H9 (cell line): ENCODE data around the gene COPS4. TPM values are rescaled to one million over a fixed set of nuclear protein-coding genes. Genes with fewer than 3 reads are reported as not detected.
"Not testable (repeated sequence)": the region's sequence is repeated elsewhere in the genome, so short reads cannot be mapped to it uniquely, and the experiment has no call there.

ENCODE experiments used
- DNase-seq: peaks from one replicate; pipeline ENCODE4 v3.0.0-alpha.2; 2017
- H2AFZ ChIP-seq: one replicate; pipeline ENCODE4 v1.6.1; 2013; ENCODE audit warnings: mild to moderate bottlenecking, low read length, control low read depth, moderate library complexity
- H2AK5ac ChIP-seq: 2 replicates; pipeline ENCODE4 v1.6.1; 2013; ENCODE audit warnings: low read length, control low read depth, mixed read lengths; ENCODE audit not compliant: insufficient read length
- H2BK120ac ChIP-seq: one replicate; pipeline ENCODE4 v1.6.1; 2013; ENCODE audit warnings: low read depth, mild to moderate bottlenecking, low read length, control low read depth, inconsistent platforms; ENCODE audit not compliant: poor library complexity, severe bottlenecking
- H2BK12ac ChIP-seq: 2 replicates; pipeline ENCODE4 v1.6.1; 2013; ENCODE audit warnings: low read length, control low read depth, mixed read lengths, low read depth; ENCODE audit not compliant: insufficient read length
- H2BK15ac ChIP-seq: 2 replicates; pipeline ENCODE4 v1.6.1; 2013; ENCODE audit warnings: low read depth, low read length, control low read depth
- H2BK20ac ChIP-seq: one replicate; pipeline ENCODE4 v1.6.1; 2013; ENCODE audit warnings: low read depth, mild to moderate bottlenecking, low read length, control low read depth, inconsistent platforms; ENCODE audit not compliant: poor library complexity, severe bottlenecking
- H2BK5ac ChIP-seq: 2 replicates; pipeline ENCODE4 v1.6.1; 2013; ENCODE audit warnings: low read length, control low read depth, mixed read lengths; ENCODE audit not compliant: insufficient read length
- H3K14ac ChIP-seq: 2 replicates; pipeline ENCODE4 v1.6.1; 2013; ENCODE audit warnings: low read length, control low read depth; ENCODE audit not compliant: insufficient read depth
- H3K18ac ChIP-seq: 2 replicates; pipeline ENCODE4 v1.6.1; 2013; ENCODE audit warnings: low read depth, mild to moderate bottlenecking, mixed read lengths, low read length, control low read depth; ENCODE audit not compliant: insufficient read length
- H3K23ac ChIP-seq: 2 replicates; pipeline ENCODE4 v1.6.1; 2013; ENCODE audit warnings: low read length, control low read depth, mixed read lengths, low read depth; ENCODE audit not compliant: insufficient read length
- H3K23me2 ChIP-seq: 2 replicates; pipeline ENCODE4 v1.6.1; 2013; ENCODE audit warnings: low read depth, mild to moderate bottlenecking, mixed read lengths, low read length, control low read depth; ENCODE audit not compliant: insufficient read length, poor library complexity, severe bottlenecking
- H3K27ac ChIP-seq: 2 replicates; pipeline ENCODE4 v1.5.1; 2013; ENCODE audit warnings: low read length, control low read depth, mixed read lengths, low read depth; ENCODE audit not compliant: insufficient read length
- H3K27me3 ChIP-seq: 2 replicates; pipeline ENCODE4 v1.6.1; 2013; ENCODE audit warnings: low read length, control low read depth, inconsistent platforms; ENCODE audit not compliant: insufficient read depth
- H3K4ac ChIP-seq: 2 replicates; pipeline ENCODE4 v1.6.1; 2013; ENCODE audit warnings: low read depth, mild to moderate bottlenecking, control low read depth, inconsistent platforms, low read length, moderate library complexity
- H3K4me1 ChIP-seq: 2 replicates; pipeline ENCODE4 v1.6.1; 2013; ENCODE audit warnings: low read length, control low read depth, inconsistent platforms; ENCODE audit not compliant: insufficient read depth
- H3K4me2 ChIP-seq: 2 replicates; pipeline ENCODE4 v1.6.1; 2013; ENCODE audit warnings: low read length, control low read depth, mixed read lengths; ENCODE audit not compliant: insufficient read length, insufficient read depth
- H3K56ac ChIP-seq: 2 replicates; pipeline ENCODE4 v1.6.1; 2013; ENCODE audit warnings: low read depth, mild to moderate bottlenecking, mixed read lengths, low read length, control low read depth; ENCODE audit not compliant: insufficient read length
- H3K79me1 ChIP-seq: 2 replicates; pipeline ENCODE4 v1.6.1; 2013; ENCODE audit warnings: low read depth, mild to moderate bottlenecking, moderate library complexity, low read length, control low read depth, inconsistent platforms; ENCODE audit not compliant: insufficient read depth, poor library complexity, severe bottlenecking
- H3K79me2 ChIP-seq: 2 replicates; pipeline ENCODE4 v1.6.1; 2013; ENCODE audit warnings: low read length, control low read depth, inconsistent platforms; ENCODE audit not compliant: insufficient read depth
- H3K9ac ChIP-seq: 2 replicates; pipeline ENCODE4 v1.6.1; 2013; ENCODE audit warnings: low read length, control low read depth, mixed read lengths; ENCODE audit not compliant: insufficient read length; ENCODE audit errors: extremely low read depth
- H3K9me3 ChIP-seq: one replicate; pipeline ENCODE4 v1.6.1; 2013; ENCODE audit warnings: low read depth, low read length, inconsistent platforms; ENCODE audit not compliant: control insufficient read depth
- H3T11ph ChIP-seq: one replicate; pipeline ENCODE4 v1.6.1; 2013; ENCODE audit warnings: mild to moderate bottlenecking, low read length, control low read depth, inconsistent platforms
- H4K20me1 ChIP-seq: one replicate; pipeline ENCODE4 v1.6.1; 2013; ENCODE audit not compliant: control insufficient read depth, insufficient read length, insufficient read depth
- H4K5ac ChIP-seq: 2 replicates; pipeline ENCODE4 v1.6.1; 2013; ENCODE audit warnings: low read depth, mild to moderate bottlenecking, mixed read lengths, low read length, control low read depth; ENCODE audit not compliant: insufficient read length
- H4K8ac ChIP-seq: replicated peaks from 2 replicates; pipeline ENCODE4 v1.6.1; 2013; ENCODE audit warnings: low read length, control low read depth, mixed read lengths, low read depth; ENCODE audit not compliant: insufficient read length
- H4K91ac ChIP-seq: 2 replicates; pipeline ENCODE4 v1.6.1; 2013; ENCODE audit warnings: low read depth, mild to moderate bottlenecking, moderate library complexity, mixed read lengths, low read length, control low read depth; ENCODE audit not compliant: insufficient read length
- H3K27ac Mint-ChIP-seq, 3 experiments: 2 replicates in 2 of 3; 3 replicates in 1 of 3; pipeline ENCODE4 v1.8.0; 2020 to 2021; ENCODE audit warnings: mixed read lengths in 3 of 3, mild to moderate bottlenecking in 1 of 3, moderate library complexity in 1 of 3
- H3K27me3 Mint-ChIP-seq: 2 replicates; pipeline ENCODE4 v1.8.0; 2021; ENCODE audit warnings: low read depth, mild to moderate bottlenecking, moderate library complexity, mixed read lengths
- H3K36me3 Mint-ChIP-seq, 3 experiments: 2 replicates in 2 of 3; 3 replicates in 1 of 3; pipeline ENCODE4 v1.8.0; 2020 to 2021; ENCODE audit warnings: low read depth in 3 of 3, mixed read lengths in 3 of 3; ENCODE audit not compliant: insufficient read depth in 1 of 3
- H3K4me1 Mint-ChIP-seq, 2 experiments: 2 replicates each; pipeline ENCODE4 v1.8.0; 2020; ENCODE audit warnings: mixed read lengths in 2 of 2
- H3K4me3 Mint-ChIP-seq, 2 experiments: 2 replicates in 1 of 2; 3 replicates in 1 of 2; pipeline ENCODE4 v1.8.0; 2020 to 2021; ENCODE audit warnings: mild to moderate bottlenecking in 2 of 2, mixed read lengths in 2 of 2, moderate library complexity in 1 of 2
- H3K9me3 Mint-ChIP-seq, 2 experiments: 2 replicates in 1 of 2; 3 replicates in 1 of 2; pipeline ENCODE4 v1.8.0; 2020; ENCODE audit warnings: mild to moderate bottlenecking in 2 of 2, mixed read lengths in 2 of 2, moderate library complexity in 1 of 2
- CTCF ChIP-seq: fragments of 200-600 bp; sonication (generic); conservative IDR thresholded peaks from 3 replicates; pipeline ENCODE4 v1.8.0; 2021; ENCODE audit warnings: antibody characterized with exemption, mild to moderate bottlenecking
- WGBS: extraction: QIAGEN DNeasy Blood & Tissue Kit; methylation state at CpG from one replicate; pipeline ENCODE4 v1.1.7; 2013; ENCODE audit warnings: missing lambda C conversion rate, low lambda C conversion rate, mixed read lengths; ENCODE audit not compliant: insufficient read length; ENCODE audit errors: extremely low coverage; 5-methylcytosine and 5-hydroxymethylcytosine counted together
- total RNA-seq: library from RNA; stranded (reverse); gene quantifications from 2 replicates; pipeline ENCODE4 v1.2.1, GENCODE V29; 2021

The COPS4 gene
- total RNA-seq, 1 experiment from 2014 or later = 39.9 TPM

- Mint-ChIP-seq H3K9me3 (peaks cover 25 to 26% of the 10 kb centered on the region in 2 experiments), H3K27ac (no peak overlapping the region; a peak in 1 of 7 replicates), H3K36me3 (peaks cover 2 to 8% (median 4%) of the 10 kb centered on the region in 3 experiments; a peak in 3 of 7 replicates), H3K4me3 (no peak overlapping the region), H3K4me1 (peaks cover 0 to 2% of the 10 kb centered on the region in 2 experiments; a peak in 1 of 4 replicates), H3K27me3 (peaks cover 17% of the 10 kb centered on the region)
- Histone ChIP-seq H3K23me2 (no peaks in the 10 kb centered on the region), H2BK120ac (no peak overlapping the region), H3K4me2 (no peak overlapping the region), H3K23ac (no peak overlapping the region), H3K9me3 (no peaks in the 10 kb centered on the region), H3K9ac (no peak overlapping the region), H3K4ac (no peak overlapping the region), H3T11ph (no peak overlapping the region), H2BK5ac (no peak overlapping the region), H2BK12ac (no peak overlapping the region), H2AK5ac (no peak overlapping the region), H3K14ac (no peak overlapping the region), H4K91ac (no peak overlapping the region), H4K8ac (no peak overlapping the region), H2BK15ac (no peak overlapping the region), H3K18ac (no peak overlapping the region), H3K56ac (no peak overlapping the region), H2AFZ (no peak overlapping the region), H3K27ac (no peak overlapping the region), H4K5ac (no peak overlapping the region), H4K20me1 (no peaks in the 10 kb centered on the region), H3K4me1 (no peaks in the 10 kb centered on the region), H3K27me3 (no peaks in the 10 kb centered on the region), H3K79me1 (no peaks in the 10 kb centered on the region), H3K79me2 (no peaks in the 10 kb centered on the region), H2BK20ac (no peak overlapping the region)
- DNase-seq = no peak
- no peak for TF ChIP-seq CTCF
- no CpG with 5 or more reads among the region's 2 CpGs for WGBS
These were observed 12.1 kb upstream of the COPS4 start for GRCh38 chr4:83022724-83023450.

DNA sequence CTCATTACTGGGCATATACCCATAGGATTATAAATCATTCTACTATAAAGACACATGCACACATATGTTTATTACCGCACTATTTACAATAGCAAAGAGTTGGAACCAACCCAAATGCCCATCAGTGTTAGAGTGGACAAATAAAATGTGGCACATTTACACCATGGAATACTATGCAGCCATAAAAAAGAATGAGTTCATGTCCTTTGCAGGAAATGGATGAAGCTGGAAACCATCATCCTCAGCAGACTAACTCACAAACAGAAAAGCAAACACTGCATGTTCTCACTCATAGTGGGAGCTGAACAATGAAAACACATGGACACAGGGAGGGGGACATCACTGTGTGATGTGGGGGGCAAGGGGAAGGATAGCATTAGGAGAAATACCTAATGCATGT is 11.4 kb upstream of the COPS4 start:
- not testable (repeated sequence) for H3K79me2 ChIP-seq, H3K27ac Mint-ChIP-seq, H3K9me3 ChIP-seq, H3K79me1 ChIP-seq, H3K18ac ChIP-seq, H2BK5ac ChIP-seq, H4K8ac ChIP-seq, H3K56ac ChIP-seq, H3K14ac ChIP-seq, H2BK120ac ChIP-seq, H4K20me1 ChIP-seq, H3K4me3 Mint-ChIP-seq, H3K27ac ChIP-seq, H3K9ac ChIP-seq, H3K23ac ChIP-seq, H2AFZ ChIP-seq, H4K91ac ChIP-seq, H3K23me2 ChIP-seq, H3K4ac ChIP-seq, H2BK12ac ChIP-seq, H3K4me1 ChIP-seq, H4K5ac ChIP-seq, H3K4me2 ChIP-seq, H2BK20ac ChIP-seq, H3K4me1 Mint-ChIP-seq, DNase-seq, H3K27me3 ChIP-seq, H2AK5ac ChIP-seq, H3T11ph ChIP-seq, H2BK15ac ChIP-seq, H3K36me3 Mint-ChIP-seq
- Mint-ChIP-seq H3K9me3 (peaks cover 25 to 26% of the 10 kb centered on the region in 2 experiments), H3K27me3 (peaks cover 24% of the 10 kb centered on the region)
- WGBS = no CpG with 5 or more reads among the region's 1 CpG
